HEK293T (cell line): ENCODE results near the gene KLF15.

ENCODE experiments used
- FOXM1 ChIP-seq: fragments of 450-650 bp; IDR thresholded peaks from 2 replicates; pipeline ENCODE4 v1.6.1; 2017; ENCODE audit warnings: mild to moderate bottlenecking, borderline replicate concordance
- L3MBTL2 ChIP-seq: fragments of 450-650 bp; conservative IDR thresholded peaks from 2 replicates; pipeline ENCODE4 v1.6.1; 2016; ENCODE audit warnings: mild to moderate bottlenecking
- NFRKB ChIP-seq: fragments of 450-650 bp; IDR thresholded peaks from 2 replicates; pipeline ENCODE4 v1.6.1; 2016; ENCODE audit warnings: mild to moderate bottlenecking, moderate library complexity
- SUZ12 ChIP-seq: fragments of 450-650 bp; IDR thresholded peaks from 2 replicates; pipeline ENCODE4 v1.6.1; 2016; ENCODE audit warnings: mild to moderate bottlenecking

DNA sequence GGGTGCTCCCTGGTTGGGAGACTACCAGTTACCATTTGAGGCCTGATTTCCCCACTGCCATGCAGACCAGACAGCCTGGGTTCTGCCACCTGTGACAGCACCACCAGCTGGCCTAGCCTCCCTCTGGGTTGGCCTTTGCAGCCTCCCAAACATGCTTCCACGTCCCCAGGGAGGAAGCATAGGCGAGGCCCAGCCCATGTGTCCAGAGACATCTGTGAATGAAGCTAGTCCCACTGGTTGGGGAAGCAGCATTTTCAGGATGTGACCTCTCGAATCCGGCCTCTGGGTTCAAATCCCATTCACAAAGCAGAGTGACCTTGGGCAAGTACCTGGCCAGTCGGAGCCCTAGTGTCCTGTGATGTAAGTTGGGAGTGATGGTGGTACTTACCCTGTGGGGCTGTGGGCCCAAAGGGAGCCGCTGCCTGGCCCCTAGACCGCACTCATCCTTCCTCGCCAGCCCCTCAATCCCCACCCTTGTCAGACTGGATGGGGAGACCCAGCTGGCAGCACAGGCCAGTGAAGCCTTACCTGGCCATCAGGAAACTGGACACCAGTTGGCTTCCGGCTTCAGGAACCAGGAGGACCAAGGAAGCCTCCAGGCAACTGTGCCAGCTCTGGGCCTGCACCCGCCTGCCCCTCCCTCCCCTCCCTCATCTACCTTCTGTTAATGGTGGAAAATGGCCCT is 6.0 kb downstream of the KLF15 start:
- no peak for TF ChIP-seq FOXM1
- no peak for TF ChIP-seq NFRKB
- TF ChIP-seq SUZ12: no peak
- no peak for TF ChIP-seq L3MBTL2
